Parathyroid adenoma (tissue), 2 donors: ENCODE results near the gene ANK2.

Experiments
- H2AFZ ChIP-seq: fragments of 300-600 bp; sonication (generic); one replicate; pipeline ENCODE4 v1.7.0; 2017; ENCODE audit warnings: antibody characterized with exemption, mild to moderate bottlenecking
- H3K27ac ChIP-seq: fragments of 300-600 bp; sonication (generic); one replicate; pipeline ENCODE4 v1.7.0; 2017
- H3K27me3 ChIP-seq: fragments of 300-600 bp; sonication (generic); one replicate; pipeline ENCODE4 v1.7.0; 2017; ENCODE audit warnings: low read length; ENCODE audit not compliant: control insufficient read depth, insufficient read depth
- H3K36me3 ChIP-seq: fragments of 300-600 bp; sonication (generic); one replicate; pipeline ENCODE4 v1.7.0; 2017; ENCODE audit warnings: low read length; ENCODE audit not compliant: control insufficient read depth, insufficient read depth
- H3K4me1 ChIP-seq: fragments of 300-600 bp; sonication (generic); one replicate; pipeline ENCODE4 v1.7.0; 2017; ENCODE audit warnings: control low read depth
- H3K4me2 ChIP-seq: fragments of 300-600 bp; sonication (generic); one replicate; pipeline ENCODE4 v1.7.0; 2017; ENCODE audit warnings: low read length
- H3K4me3 ChIP-seq: fragments of 300-600 bp; sonication (generic); one replicate; pipeline ENCODE4 v1.7.0; 2017; ENCODE audit warnings: low read depth, low read length
- H3K79me2 ChIP-seq: fragments of 300-600 bp; sonication (generic); one replicate; pipeline ENCODE4 v1.7.0; 2017; ENCODE audit warnings: control low read depth
- H3K9ac ChIP-seq: fragments of 300-600 bp; sonication (generic); one replicate; pipeline ENCODE4 v1.7.0; 2017; ENCODE audit warnings: mild to moderate bottlenecking
- H3K9me3 ChIP-seq: fragments of 300-600 bp; sonication (generic); one replicate; pipeline ENCODE4 v1.7.0; 2017; ENCODE audit warnings: low read length; ENCODE audit not compliant: control insufficient read depth
- CTCF ChIP-seq: fragments of 300-600 bp; sonication (generic); IDR thresholded peaks from one replicate; pipeline ENCODE4 v1.7.0; 2017; ENCODE audit warnings: antibody characterized with exemption, mild to moderate bottlenecking
- donor health status: primary hyperparathyroidism.

The ANK2 gene

DNA sequence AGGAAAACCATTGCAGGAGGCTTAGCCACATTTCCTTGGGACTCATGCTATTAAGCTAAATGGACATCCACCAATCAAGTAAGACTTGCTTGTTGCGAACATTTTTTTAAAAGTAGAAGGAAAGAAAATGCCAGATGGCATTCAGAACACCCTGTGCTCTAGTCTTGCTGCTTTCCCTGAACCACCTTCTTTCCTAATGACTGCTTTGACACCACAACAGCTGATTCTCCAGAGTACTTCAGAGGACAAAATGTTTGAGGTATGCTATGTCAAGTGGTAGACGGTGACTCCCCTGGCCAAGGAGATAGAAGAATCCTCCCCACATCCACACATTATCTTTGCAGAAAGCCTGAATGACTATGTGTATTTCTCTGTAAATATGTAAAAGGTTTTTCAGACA, 65.4 kb downstream of the ANK2 start:
- no peak overlapping the region for H3K4me3 ChIP-seq
- no peaks in the 10 kb centered on the region for H3K36me3 ChIP-seq
- TF ChIP-seq CTCF: no peak
- no peaks in the 10 kb centered on the region for H3K4me1 ChIP-seq
- H3K4me2 ChIP-seq: no peak overlapping the region
- H3K79me2 ChIP-seq: peaks cover 3% of the 10 kb centered on the region
- H3K9ac ChIP-seq: no peak overlapping the region
- H3K27ac ChIP-seq: no peak overlapping the region
- no peaks in the 10 kb centered on the region for H3K9me3 ChIP-seq
- no peak overlapping the region for H2AFZ ChIP-seq
- peaks cover 4% of the 10 kb centered on the region for H3K27me3 ChIP-seq

- H2AFZ ChIP-seq: peak overlapping the region; percentile 60
- H3K79me2 ChIP-seq: no peaks in the 10 kb centered on the region
- H3K4me3 ChIP-seq: no peak overlapping the region
- no peak for TF ChIP-seq CTCF
- H3K4me1 ChIP-seq: no peaks in the 10 kb centered on the region
- H3K9me3 ChIP-seq: no peaks in the 10 kb centered on the region
- H3K36me3 ChIP-seq: no peaks in the 10 kb centered on the region
- no peak overlapping the region for H3K4me2 ChIP-seq
- H3K27me3 ChIP-seq: peaks cover 4% of the 10 kb centered on the region
- no peak overlapping the region for H3K9ac ChIP-seq
- H3K27ac ChIP-seq: no peak overlapping the region
These were observed 67.2 kb downstream of the ANK2 start for GRCh38 chr4:113116414-113117357.

DNA sequence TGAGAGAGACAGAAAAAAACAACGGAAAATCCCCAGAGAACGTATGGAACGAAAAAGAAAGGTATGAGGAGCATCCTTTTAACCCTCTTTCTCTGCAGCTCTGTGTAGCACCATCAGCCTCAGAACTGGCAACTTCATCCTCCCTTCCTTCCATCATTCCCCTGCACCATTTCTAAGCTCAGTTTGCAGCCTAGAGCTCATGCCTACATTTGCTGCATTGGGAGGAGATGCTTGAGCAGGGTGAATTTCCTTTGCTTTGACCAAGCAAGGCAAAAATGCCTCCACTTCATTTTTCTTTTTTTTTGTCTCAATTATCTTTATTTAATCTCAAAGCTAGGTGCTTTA, 67.9 kb downstream of the ANK2 start:
- H3K36me3 ChIP-seq: no peaks in the 10 kb centered on the region
- no peak overlapping the region for H3K27ac ChIP-seq

DNA sequence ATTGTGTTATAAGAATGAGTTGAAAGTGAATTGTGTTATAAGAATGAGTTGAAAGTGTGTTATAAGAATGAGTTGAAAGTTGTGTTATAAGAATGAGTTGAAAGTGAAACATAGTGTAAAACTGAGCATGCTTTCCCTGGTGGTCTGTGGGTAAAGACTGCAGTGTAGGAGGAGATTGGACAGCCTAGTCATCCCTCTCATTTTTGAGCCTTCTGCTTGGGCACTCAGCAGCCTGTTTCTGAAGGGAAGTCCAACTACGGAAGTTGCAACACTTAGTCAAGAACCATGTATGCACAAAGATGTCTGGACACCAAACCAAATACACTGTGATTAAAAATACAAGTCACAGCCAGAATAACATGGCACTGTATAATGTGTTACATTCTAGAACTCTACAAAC, 72.6 kb downstream of the ANK2 start:
- Histone ChIP-seq H3K4me1 (no peaks in the 10 kb centered on the region), H3K27me3 (no peaks in the 10 kb centered on the region)

More for the DNA sequence above, 67.9 kb downstream of the ANK2 start:
- no peaks in the 10 kb centered on the region for H3K4me1 ChIP-seq
- no peaks in the 10 kb centered on the region for H3K79me2 ChIP-seq
- no peak overlapping the region for H3K9ac ChIP-seq
- no peak overlapping the region for H3K4me3 ChIP-seq
- H3K9me3 ChIP-seq: no peaks in the 10 kb centered on the region
- no peak overlapping the region for H3K4me2 ChIP-seq
- no peak for TF ChIP-seq CTCF
- peak overlapping the region; percentile 60 for H2AFZ ChIP-seq
- peaks cover 4% of the 10 kb centered on the region for H3K27me3 ChIP-seq

More for the DNA sequence above, 72.6 kb downstream of the ANK2 start:
- H3K9ac ChIP-seq: no peak overlapping the region
- no peak overlapping the region for H3K4me2 ChIP-seq
- no peak overlapping the region for H2AFZ ChIP-seq
- no peak for TF ChIP-seq CTCF
- no peak overlapping the region for H3K27ac ChIP-seq
- no peaks in the 10 kb centered on the region for H3K9me3 ChIP-seq
- no peaks in the 10 kb centered on the region for H3K79me2 ChIP-seq
- no peak overlapping the region for H3K4me3 ChIP-seq
- H3K36me3 ChIP-seq: no peaks in the 10 kb centered on the region
